Hematopoietic multipotent progenitor cell treated with erythropoietin and hydrocortisone succinate and interleukin-3 and kit ligand, for 15 days (in vitro differentiated cells): ENCODE data around the gene ZFHX3.

Experiments used
- DNase-seq: peaks from one replicate; pipeline ENCODE4 v3.0.0-alpha.2; 2015; ENCODE audit warnings: low spot score

Gene ZFHX3

DNA sequence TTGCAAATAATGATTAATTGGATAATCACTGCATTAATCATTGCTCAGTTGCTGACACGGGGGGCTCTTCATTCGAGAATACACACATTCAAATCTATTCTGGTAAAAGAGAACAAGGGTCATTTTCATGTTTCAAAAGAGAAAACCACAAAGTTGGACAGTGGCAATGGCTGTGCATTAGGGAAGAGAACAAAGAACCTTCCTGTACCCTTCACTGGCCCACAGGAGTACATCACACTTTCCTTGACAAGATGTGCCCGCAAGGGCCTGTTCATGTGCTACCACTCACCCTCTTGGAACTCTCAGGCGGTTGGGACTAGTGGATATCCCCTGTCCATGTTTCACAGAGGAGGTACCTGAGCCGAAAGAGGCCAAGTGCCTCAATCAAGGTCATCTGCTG, 223.2 kb downstream of the ZFHX3 start:
- DNase-seq: no peak

DNA sequence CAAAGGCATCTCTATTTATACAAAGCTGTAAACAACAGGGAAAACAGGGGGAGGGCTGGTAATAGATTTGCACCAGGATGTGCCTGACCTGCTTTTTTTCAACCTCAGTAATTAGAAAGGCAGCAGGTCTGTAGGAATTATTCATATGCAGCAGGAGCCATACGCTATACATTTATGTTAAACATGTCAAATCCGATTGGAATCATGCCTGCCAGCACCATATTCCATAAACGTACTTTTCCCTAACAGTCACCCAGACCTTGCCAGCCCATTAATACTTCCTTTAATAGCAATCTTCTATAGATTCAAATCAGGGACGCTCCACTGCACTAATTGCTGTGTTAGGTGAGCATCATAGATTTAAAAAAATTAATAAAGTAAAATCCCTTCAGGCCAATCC, 223.9 kb downstream of the ZFHX3 start:
- DNase-seq: no peak

DNA sequence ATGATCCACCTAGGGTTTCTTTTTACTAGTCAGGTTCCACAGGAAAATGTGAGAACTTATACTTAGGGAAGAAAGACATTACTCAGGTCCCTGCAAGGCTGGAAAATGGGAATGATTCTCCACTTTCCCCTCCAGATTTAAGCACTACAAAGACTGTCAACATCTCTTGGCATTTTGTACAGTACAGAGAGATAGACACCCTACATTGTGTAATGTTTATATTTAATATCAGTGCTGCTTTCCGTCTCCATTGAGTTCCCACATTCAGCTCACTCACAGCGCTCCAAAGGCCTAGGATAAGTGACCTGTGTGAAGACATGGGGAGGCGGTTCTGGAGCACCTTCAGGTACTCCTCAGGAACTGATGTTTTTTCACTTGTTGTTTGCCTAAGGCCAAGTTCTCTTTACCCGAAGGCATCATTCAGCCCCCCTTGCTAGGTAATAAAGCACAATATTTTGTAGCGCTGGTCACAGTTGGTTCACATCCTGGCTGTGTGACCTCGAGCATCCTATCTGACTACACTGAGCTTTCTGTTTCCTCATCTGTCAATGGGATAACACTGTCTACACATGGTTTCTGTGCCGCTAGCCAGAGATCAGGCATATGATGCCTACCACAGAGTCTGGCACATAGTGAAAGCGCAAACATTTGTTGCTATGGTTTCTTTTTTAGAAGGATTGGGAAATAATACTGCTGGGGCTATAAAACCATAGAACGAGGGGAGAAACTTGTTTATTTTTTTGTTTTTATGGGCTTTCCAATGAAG, 226.6 kb downstream of the ZFHX3 start:
- no peak for DNase-seq

DNA sequence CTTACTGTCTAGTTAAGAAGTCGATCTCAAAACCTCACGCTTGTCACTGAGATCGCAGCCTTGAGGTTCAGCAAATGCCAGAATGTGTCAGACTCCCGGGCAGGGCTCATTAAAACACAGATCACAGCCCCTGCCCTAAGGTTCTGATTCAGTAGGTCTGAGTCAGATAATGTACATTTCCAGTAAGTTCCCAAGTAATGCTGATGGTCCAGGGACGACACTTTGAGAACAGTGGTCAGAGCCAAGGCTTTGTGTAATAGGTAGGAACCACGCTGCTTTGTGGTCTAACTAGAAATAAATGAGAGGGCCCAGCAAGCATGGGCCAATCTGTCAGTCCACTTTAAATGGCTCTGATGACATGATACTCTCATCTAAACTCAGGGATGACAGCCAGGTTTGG, 228.6 kb downstream of the ZFHX3 start:
- no peak for DNase-seq

DNA sequence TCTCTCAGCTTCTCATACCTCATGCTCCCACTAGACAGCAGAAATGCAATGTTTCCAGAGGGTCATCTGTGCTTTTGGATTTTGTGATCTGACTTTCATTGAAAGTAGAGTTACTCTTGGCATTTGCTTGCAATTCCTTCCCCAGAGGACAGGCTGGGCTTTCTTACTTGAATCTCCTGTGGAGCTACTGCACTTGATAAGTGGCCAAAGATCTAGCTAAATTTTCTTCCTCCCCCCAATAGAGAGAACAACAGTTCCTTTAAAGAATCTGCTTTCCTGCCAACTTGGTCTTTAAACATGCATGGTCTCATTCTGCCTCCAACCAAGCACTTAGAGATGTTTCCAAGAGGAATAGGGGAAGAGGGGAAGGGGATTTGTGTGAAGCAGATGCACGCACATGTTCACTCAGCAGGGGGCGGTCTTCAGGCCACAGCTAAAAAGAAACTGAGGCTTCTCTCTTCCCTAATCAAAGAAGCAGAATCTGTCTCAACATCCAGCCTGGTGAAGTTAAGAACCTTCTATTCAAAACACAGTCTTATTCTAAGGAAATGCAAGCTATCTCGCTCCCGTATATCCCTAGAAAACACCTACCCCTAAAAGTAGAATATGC, 229.6 kb downstream of the ZFHX3 start:
- DNase-seq: no peak

DNA sequence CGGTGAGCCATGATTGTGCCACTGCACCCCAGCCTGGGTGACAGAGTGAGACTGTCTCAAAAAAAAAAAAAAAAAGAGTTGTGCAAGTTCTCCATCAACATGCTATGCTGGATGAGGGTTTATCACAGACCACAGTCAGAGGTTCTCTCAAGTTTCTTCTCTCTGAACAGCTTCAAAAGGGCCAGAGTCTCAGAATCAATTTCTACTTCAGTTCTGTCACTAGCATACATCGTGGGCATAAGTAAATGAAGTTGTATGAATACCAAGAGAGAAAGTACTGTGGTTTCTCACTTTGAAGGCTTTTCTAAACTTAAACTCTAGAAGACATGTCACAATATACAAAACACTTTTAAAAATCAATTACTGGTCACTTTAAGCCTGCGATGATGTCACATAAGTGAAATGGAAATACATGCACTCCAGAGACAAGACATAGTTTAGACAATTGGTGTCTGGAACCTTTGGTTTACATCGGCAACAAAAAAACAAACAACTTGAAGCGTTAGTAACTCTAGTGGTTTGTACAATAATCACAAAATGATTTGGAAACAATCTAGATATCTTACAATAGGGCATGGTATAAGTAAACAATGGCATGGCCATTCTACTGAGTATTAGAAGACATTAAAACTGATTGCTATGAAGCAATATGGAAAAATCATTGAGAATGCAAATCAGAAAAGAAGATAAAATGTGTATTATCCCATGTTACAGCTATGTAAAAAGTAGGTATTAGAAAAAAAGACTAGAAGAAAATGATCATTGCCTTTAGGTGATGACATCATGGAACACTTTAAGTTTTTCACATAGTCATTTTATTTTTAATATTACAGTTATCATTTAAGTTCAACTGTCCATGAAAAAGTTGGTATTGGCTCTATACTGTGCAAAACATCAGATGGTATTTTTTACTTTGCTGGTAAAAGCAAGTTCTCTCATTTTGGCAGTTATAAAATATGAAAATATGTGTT, 232.3 kb downstream of the ZFHX3 start:
- DNase-seq: no peak

DNA sequence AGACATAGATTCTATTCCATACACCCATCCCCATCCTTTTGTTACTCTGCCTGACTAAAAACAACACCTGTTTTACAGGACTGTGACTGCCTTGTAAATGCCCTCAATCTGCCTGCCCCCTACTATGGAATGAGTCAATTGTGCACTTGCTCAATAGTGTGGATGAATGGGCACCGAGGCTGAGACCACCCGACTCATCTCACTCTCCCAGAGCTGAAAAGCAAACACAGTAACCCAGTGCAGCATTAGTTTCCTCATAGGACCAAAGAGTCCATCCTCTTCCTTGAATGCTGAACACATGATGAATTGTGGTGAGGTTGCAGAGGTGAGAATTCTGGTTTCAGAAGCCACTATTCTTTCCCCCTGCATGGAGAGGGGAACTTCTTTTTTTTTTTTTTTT, 233.7 kb downstream of the ZFHX3 start:
- DNase-seq: no peak

DNA sequence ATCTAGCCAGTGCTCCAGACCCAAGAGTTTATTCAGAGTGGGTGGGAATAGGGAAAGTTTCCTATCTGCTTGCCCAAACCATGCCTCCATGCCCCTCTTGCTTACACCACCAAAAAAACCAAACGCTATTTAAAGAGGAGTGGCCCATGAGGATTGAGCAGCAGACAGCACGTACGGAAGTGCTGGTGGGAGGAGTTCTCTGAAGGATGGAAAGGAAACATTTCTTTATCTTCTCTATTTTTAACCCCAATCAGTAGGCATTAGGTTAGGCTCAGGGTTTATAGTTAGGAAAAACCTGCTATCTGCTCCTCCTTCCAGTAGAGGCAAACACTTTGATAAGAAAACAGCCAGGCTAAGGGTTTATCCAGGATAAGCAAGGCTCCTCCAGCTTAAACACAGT, 235.3 kb downstream of the ZFHX3 start:
- no peak for DNase-seq

DNA sequence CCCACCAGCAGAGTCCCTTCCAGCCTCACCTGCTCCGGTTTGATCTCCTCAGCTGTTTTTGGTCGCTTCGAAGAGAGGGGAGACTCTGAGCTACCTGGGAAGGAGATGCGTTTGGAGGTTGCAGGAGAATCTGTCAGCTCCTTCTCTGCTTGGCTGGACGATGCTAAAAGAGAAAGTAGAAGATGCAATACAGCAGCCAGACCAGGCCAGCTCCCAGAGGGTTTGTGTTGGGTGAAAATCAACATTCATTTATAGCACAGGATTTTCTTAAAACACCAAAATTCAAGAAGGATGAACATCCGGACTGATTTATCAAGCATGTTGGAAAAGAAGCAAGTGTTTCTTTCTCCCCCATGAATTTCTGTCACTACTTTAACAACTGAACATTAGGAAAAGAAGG, 236.1 kb downstream of the ZFHX3 start:
- DNase-seq: no peak

DNA sequence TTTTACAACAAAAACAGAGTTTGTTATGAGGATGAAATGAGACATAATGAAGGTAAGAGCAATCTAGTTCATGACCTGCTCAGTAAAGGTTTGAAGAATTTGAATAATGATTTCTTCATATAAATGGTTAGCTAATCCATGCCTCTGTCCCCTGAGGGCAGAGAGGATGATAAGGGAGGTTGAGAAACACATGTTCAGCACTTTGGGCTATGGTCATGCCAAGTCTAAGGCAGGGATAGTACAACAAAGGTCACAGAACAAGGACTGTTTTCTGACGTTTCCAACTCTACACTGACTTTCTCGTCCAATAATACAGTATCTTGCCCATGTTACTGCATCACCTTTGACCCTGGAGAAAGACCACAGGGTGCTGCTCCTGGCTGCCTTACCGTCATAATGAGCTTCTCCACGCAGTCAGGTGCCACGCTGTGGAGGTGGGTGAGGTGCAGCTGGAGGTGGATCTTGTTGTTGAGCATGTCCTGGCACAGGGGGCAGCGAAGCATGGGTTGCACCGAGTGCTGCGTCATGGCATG, 236.7 kb downstream of the ZFHX3 start:
- DNase-seq: no peak

DNA sequence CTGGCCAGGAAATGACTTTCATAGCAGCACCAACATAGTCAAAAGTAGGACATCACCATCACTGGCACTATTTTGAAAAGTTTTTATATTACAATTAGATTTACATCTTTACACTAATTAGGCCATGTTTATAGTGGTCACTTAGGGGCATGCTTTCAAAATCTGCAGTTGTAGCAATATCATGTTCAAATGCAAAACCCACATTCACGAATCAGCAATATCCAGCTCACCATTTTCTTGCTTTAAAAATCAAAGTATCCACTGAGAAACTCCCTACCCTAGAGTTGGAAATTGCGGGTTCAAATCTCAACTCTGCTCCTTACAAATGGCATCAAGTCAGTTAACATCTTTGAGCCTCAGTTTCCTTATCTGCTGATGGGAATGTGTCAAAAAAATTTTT, 237.4 kb downstream of the ZFHX3 start:
- DNase-seq: no peak

DNA sequence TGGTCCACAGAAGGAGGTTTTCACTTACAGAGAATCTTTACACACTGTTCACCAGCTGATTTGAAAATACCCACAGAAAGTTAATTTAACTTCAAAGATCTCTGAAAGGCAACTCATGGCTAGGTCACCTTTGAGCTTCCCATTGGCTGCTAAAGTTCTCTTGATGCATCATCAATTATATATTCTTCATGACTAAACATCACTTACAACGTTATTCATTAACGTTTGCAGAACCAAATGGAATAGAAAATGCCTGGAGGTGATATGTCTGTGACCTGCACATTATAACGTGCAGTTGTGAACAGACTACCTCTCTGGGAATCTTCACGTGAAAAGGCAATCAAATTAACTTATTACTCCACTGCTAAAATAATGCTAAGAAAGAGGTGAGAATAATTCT, 238.5 kb downstream of the ZFHX3 start:
- no peak for DNase-seq

DNA sequence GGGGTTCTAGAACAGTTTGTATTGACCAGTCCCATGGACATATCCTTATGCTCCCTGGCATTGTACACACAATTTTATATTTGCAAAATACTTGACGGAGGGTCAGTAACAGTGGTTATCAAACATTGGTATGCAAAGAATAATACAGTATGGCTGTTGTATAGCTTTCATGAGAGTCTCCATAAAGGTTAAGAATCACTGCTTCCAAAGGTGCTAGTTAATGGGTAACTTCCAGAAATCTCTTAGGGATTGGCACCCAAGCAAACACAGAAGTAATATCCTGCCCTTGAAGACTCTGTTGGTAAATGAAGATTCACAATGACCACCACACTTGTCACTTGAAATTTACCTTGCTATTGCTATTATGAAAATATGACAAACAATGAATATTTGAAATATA, 239.2 kb downstream of the ZFHX3 start:
- DNase-seq: no peak

DNA sequence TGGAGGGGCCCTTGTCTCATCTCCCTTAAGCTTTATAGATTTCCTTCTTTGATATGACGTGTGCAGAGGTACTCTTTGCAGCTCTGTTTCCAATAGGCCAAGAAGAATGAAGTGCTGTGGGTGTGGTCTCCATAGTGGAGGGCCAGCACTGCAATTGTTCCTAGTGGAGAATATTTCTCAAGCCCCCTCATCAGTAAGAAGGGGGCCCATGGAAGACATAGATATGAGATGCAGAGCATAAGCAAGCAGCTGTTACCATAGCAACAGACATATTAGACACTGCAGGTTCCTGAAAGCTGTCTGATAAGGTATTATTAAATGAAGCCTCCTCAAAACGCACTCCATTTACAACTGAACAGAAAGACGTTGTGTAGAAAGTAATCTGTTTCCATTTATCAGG, 240.7 kb downstream of the ZFHX3 start:
- DNase-seq: no peak

DNA sequence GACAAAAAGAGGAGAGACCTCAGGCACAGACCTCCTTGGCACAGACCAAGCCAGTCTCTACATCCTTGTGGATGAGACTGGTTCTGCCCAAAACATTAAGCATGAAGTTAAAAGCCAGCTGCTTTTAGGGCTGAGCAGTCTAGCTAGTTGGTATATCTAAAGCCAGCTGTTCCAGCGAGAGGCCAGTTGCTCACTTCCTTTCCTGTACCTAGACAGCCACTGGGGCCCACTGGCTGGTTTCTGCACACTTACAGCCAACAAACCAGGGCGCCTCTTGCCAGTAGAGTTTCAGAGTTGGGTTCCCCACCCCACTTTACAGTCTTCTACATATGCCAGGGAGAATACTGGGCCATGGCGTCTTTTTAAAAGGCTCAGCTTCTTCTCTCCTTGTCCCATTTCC, 242.4 kb downstream of the ZFHX3 start:
- DNase-seq: no peak

DNA sequence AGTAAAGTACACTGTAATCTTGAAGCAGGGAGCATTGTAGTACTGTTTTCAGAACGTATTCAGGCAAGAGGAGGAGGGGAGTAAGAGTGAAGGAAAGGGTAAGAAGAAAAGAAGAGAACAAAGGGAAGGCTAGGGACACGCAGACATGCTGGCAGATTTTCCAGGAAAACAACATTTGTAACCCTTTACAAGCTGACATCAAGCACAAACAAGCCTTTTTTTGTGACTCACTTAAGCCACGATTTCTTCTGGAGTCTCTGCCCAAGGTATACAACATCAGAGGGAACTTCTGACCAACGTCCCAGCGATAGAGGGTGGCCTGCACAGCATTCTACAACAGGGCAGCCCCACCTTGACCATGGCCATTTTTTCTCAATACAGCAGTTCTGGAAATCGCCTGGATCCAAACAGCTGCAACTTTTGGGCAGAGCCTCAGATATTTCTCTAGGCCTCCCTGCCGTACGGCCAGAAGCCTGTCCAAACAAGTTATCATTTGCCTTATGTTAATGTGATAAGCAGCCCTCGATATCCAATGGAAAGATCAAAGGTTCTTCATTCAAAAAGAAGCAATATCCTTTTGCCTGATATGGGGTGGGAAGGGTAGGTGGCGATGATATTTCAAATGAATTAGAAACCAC, 247.3 kb downstream of the ZFHX3 start:
- DNase-seq: no peak

DNA sequence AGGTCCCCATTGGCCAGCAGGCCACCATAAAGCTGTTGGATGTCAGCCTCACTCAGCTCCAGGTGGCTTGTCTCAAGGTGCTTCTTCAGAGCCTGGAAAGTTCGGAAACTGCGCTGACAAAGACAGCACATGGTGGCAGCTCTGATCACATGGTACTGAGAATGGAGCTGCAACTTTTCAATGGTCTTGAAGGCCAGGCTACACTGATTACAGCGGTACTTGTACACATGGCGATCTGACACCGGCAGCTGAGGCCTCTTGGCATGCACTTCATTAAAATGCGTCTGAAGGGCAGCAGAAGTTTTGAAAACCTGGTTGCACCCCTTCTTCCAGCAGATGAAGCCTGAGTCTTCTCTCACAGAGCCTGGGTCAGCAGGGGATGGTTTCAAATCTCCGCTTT, 249.7 kb downstream of the ZFHX3 start:
- no peak for DNase-seq

DNA sequence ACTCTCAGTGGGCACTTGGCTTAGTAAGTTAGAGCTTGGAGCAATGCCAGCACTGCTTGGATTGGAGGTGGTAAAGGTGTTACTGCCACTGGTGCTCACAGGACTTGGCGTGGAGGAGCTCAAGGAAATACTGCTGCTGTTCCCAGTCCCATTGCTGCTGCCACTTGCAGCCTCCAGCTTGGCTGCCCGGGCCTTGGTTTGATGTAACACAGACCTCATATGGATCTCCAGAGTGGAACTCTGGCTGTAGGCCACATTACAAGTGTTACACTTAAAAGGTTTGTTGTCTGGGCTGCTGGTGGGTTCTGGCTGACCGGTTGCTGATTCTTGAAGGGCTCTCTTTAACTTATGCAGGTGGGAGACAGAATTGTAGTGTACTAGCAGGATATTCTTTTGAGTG, 250.3 kb downstream of the ZFHX3 start:
- DNase-seq: no peak

DNA sequence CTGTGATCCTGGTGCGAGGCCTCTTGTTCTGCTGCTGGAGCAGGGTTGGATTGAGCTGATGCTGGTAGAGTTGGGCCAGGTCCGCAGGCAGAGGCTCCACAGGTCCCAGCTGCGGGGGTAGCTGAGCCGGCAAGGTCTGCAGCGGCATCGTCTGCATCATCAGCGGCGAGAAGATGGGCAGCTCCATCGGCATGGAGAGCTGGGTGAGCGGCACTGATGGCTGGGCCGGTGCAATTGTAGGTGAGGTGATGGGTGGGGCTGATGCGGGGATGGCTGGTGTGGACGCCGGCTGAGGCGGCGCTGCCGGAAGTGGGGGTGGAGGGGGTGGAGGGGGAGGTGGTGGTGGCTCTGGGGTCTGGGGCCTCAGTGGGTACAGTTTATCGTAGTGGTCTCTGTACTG, 251.7 kb downstream of the ZFHX3 start:
- no peak for DNase-seq

DNA sequence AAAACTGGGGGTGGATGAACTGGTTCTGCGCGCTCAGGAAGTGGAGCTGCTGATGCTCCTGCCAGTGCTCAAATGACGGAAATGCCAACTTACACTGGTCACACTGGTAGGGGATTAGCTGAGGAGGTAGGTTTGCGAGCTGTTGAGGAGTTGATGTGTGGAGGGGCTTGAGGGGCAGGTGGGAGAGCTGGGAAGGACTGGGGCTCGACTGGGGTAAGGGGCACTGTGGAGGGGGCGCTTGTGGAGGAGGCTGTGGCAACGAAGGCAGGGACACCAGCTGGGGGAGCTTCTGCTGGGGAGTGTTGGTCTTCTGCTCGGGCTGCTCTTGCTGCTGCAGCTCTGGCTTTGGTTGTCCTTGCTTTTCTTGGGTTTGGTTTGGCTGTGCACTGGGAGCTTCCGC, 252.9 kb downstream of the ZFHX3 start:
- no peak for DNase-seq

DNA sequence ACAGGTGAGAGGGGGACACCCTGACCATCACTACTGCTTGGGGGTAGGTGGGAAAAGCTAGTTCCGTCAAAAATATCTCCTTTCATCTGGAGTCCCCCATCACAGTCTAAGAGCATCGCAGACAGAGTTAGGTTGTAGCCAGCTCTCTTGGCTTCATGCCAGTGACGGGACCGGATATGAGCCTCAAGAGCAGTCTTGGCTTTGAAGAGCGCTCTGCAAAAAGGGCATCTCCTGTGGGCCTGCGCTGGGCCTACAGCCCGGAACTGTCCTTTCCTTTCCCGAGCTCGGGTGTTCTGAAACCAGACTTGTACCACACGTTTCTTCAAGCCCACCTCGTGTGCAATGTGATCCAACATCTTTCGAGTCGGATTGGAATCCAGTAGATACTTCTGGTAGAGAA, 253.6 kb downstream of the ZFHX3 start:
- no peak for DNase-seq

DNA sequence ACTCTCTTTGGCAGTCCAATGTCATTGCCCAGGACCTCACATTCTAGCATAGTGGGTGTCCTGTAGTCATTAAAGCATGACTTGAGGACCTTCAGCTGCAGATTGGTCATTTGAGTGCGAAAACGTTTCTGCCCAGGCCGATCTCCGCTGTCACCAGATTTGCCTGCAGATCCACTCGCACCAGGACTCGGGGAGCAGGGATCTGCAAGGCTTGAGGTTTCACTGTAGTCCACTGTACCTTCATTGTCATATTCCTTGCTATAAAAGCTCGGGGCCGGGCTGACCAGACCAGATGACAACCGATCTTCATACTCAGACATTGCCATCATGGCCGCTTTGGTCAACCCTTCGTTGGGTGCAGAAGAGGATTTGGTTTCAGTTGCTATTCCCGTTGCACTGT, 254.2 kb downstream of the ZFHX3 start:
- DNase-seq: no peak
